ENCODE results near the gene HSF4. TPM values are rescaled to one million over a fixed set of nuclear protein-coding genes. Genes with fewer than 3 reads are reported as not detected.

The HSF4 gene
- total RNA-seq, 1 donor from 2014 or later: 70.5 TPM

DNA sequence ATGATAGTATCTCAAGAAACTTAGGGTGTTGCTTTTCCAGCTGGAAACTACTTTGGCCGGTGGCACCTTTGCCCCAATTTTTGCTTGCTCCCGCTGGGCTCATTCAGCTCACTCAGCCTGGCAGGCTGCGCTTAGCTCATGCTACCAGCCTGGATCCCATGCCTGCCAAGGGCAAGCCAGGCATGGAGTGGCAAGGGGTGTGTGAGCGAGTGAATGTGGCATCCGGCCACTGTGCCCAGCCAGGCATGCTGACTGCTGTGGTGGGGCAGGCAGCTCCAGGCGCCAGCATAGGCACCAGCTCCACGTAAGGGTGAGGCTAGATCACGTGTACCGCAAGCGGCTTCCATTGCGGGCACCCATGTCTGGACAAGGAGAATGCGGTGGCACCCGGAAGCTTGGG, 23.2 kb upstream of the HSF4 start:
- TF ChIP-seq, protein P1, sequence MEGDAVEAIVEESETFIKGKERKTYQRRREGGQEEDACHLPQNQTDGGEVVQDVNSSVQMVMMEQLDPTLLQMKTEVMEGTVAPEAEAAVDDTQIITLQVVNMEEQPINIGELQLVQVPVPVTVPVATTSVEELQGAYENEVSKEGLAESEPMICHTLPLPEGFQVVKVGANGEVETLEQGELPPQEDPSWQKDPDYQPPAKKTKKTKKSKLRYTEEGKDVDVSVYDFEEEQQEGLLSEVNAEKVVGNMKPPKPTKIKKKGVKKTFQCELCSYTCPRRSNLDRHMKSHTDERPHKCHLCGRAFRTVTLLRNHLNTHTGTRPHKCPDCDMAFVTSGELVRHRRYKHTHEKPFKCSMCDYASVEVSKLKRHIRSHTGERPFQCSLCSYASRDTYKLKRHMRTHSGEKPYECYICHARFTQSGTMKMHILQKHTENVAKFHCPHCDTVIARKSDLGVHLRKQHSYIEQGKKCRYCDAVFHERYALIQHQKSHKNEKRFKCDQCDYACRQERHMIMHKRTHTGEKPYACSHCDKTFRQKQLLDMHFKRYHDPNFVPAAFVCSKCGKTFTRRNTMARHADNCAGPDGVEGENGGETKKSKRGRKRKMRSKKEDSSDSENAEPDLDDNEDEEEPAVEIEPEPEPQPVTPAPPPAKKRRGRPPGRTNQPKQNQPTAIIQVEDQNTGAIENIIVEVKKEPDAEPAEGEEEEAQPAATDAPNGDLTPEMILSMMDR (IDR thresholded peaks at IDR 0.05; ENCODE audit: borderline replicate concordance): no peak
- no peak overlapping the region for H3K27ac ChIP-seq (replicated peaks)
- peaks cover 98% of the 10 kb centered on the region for H3K36me3 ChIP-seq
- no peak for DNase-seq
- no peaks in the 10 kb centered on the region for H3K9me3 ChIP-seq (replicated peaks)
- H3K27me3 ChIP-seq (ENCODE audit: low read depth): no peaks in the 10 kb centered on the region
- no peaks in the 10 kb centered on the region for H3K4me1 ChIP-seq
- no peak overlapping the region for H3K4me3 ChIP-seq
- intact Hi-C loops (cut with micrococcal nuclease): no loop called here

DNA sequence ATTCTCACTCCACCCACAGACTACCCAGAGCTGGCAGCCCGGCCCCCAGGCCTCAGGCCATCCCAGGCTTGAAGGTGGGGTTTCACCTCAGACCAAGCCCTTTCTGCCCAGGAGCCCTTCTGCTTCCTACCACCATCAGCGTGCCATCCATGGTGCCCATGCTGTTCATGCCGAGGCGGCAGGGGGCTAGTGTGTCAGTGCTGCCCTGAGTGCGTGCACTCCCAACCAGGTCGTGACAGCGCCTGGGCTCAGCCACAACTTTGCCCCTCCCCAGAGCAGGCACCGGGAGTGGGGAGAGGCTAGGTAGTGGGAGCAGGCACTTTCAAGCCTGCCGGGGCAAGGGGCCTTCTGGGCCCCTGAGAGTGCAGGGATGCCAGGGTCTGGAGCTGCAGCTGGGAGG, 22.2 kb upstream of the HSF4 start:
- no peak for DNase-seq
- intact Hi-C loops (cut with micrococcal nuclease): no loop called here

DNA sequence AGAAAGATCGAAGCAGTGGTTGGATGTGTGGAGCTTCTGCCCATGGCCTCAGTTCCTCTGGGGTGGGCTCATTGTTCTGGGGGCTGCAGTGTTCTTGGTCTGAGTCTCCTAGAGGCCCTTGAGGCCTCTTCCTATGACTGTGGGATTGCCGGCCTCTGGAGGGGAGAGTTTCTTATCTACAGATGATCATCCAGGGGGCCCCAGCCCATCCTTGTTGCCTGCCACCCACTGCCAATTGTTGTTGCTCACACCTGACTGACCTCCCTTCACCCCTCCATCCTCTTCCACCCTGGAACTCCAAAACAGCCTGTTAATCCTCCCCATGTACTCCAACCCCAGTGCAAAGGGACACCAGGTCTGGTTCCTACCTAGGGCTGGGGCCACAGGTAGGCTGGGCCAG, 19.6 kb upstream of the HSF4 start:
- no peak overlapping the region for H3K27ac ChIP-seq (replicated peaks)
- intact Hi-C loops (cut with micrococcal nuclease): no loop called here
- TF ChIP-seq, protein P1 (IDR thresholded peaks at IDR 0.05; ENCODE audit: borderline replicate concordance): no peak
- no peaks in the 10 kb centered on the region for H3K9me3 ChIP-seq (replicated peaks)
- H3K27me3 ChIP-seq (ENCODE audit: low read depth): peaks cover 3% of the 10 kb centered on the region
- no peak for DNase-seq
- H3K4me3 ChIP-seq: no peak overlapping the region
- peaks cover 82% of the 10 kb centered on the region for H3K36me3 ChIP-seq
- peaks cover 2% of the 10 kb centered on the region for H3K4me1 ChIP-seq

More for the DNA sequence above, 22.2 kb upstream of the HSF4 start:
- TF ChIP-seq, protein P1 (IDR thresholded peaks at IDR 0.05; ENCODE audit: borderline replicate concordance): no peak
- H3K27me3 ChIP-seq (ENCODE audit: low read depth): no peaks in the 10 kb centered on the region
- no peaks in the 10 kb centered on the region for H3K4me1 ChIP-seq
- H3K36me3 ChIP-seq: peaks cover 98% of the 10 kb centered on the region
- no peak overlapping the region for H3K27ac ChIP-seq (replicated peaks)
- no peak overlapping the region for H3K4me3 ChIP-seq
- no peaks in the 10 kb centered on the region for H3K9me3 ChIP-seq (replicated peaks)

DNA sequence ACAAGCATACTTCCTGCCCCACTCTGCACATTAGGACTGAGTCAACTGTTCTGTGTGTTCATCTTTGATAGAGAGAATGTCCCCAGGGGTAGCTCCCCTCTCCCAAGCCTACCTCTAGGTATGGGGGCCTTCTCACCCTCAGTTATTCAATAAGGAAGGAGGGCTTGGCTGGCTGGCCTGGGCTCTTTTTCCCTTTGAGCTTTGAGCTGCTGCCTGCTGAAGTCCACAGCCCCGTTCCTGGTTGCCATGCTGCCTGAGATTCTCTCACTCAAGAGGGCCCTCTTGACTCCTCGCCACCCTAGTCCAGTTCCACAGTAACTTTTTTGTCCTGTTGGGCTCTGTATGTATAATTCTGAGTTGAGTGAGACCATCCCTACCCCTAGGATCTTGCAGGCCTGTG, 18.8 kb upstream of the HSF4 start:
- Histone ChIP-seq H3K4me3 (no peak overlapping the region), H3K27ac (replicated peaks) (no peak overlapping the region), H3K9me3 (replicated peaks) (no peaks in the 10 kb centered on the region), H3K27me3 (ENCODE audit: low read depth) (peaks cover 10% of the 10 kb centered on the region), H3K36me3 (peaks cover 74% of the 10 kb centered on the region), H3K4me1 (peaks cover 10% of the 10 kb centered on the region)
- intact Hi-C loops (cut with micrococcal nuclease): no loop called here
- DNase-seq: no peak
- TF ChIP-seq, protein P1 (IDR thresholded peaks at IDR 0.05; ENCODE audit: borderline replicate concordance): no peak

DNA sequence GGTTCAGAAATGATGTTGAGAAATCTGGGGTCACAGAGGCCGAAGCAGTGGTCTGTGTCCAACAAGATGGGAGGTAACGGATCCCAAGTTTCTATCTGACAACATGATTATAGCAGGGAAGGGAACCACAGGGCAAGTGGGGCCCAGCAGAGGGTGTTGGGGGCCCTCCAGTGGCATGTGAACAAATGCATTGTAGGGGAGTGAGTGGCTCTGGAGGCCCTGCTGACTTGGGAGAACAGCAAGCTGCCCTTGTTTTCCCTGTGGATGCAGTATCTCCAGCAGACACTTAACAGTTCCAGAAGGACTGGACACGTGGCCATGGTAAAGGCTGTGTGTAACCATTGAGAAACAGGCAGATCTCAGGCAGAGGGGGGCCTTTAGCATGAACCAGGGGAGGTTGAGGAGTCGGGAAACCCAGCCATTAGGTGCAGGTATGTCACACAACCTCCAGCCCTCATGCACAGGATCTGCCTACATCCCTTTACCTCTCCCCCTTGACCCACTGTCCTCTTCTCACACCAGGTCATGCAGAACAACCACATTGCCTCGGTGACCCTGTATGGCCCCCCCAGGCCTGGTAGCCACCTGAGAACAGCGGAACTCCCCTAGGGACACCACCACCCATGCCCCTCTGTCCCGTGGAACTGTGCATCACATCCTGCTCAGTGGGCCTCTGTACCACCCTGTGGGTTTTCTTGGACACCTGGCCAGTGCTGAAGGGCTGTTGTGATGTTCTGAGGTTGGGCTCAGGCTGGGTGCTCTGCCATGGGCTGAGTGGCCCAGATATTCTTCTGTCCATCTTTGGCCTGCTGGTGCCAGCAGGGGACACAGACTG, 17.8 kb upstream of the HSF4 start:
- intact Hi-C loops (cut with micrococcal nuclease): no loop called here

More for the DNA sequence above, 17.8 kb upstream of the HSF4 start:
- peaks cover 12% of the 10 kb centered on the region for H3K27me3 ChIP-seq (ENCODE audit: low read depth)
- no peaks in the 10 kb centered on the region for H3K9me3 ChIP-seq (replicated peaks)
- no peak for DNase-seq
- TF ChIP-seq, protein P1 (IDR thresholded peaks at IDR 0.05; ENCODE audit: borderline replicate concordance): no peak
- peaks cover 64% of the 10 kb centered on the region for H3K36me3 ChIP-seq
- H3K4me1 ChIP-seq: peaks cover 19% of the 10 kb centered on the region
- H3K4me3 ChIP-seq: no peak overlapping the region
- no peak overlapping the region for H3K27ac ChIP-seq (replicated peaks)

All from left ventricle myocardium inferior (tissue), 1 donor.